ENCODE measurements around the gene SDK1.

DNA sequence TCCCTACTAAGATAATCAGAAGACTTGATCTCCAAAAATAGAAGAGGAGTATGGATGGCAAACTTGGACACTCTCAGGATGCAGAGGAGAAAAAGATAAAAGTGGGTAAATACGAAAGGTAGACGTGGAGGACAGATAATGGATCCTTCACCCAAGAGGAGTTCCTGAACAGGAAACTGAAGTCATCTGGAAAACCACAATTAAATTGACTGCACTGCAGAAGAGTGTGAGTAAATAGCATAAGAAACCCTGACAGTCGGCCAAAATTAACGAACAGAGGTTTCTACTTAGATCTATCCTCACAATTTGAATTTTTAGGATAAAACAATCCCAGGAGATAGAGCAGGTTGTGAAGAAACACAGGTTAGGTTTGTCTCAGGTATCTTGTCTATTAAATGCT lies 70.5 kb downstream of the SDK1 start:
- TF ChIP-seq POLR2A (IDR thresholded peaks at IDR 0.05; ENCODE audit: control extremely low read depth in 1 of 2, low read depth in 2 of 2, low read length in 2 of 2) (no peak), EZH2 (IDR thresholded peaks at IDR 0.05; ENCODE audit: low read depth, low read length, severe bottlenecking) (no peak), ZNF274 (IDR thresholded peaks at IDR 0.05; ENCODE audit: borderline replicate concordance, extremely low read depth, low read length) (no peak), POLR2AphosphoS5 (IDR thresholded peaks at IDR 0.05; ENCODE audit: low read depth, low read length) (no peak), FOSL1 (IDR thresholded peaks at IDR 0.05; ENCODE audit: insufficient read depth, low read depth, low read length) (no peak), CEBPB (IDR thresholded peaks at IDR 0.05; ENCODE audit: low read depth, low read length) (no peak), TBP (IDR thresholded peaks at IDR 0.05; ENCODE audit: low read depth, low read length) (no peak), RNF2 (IDR thresholded peaks at IDR 0.05; ENCODE audit: borderline replicate concordance, low read depth, low read length, missing control alignments, poor library complexity, severe bottlenecking) (no peak), CBX8 (IDR thresholded peaks at IDR 0.05; ENCODE audit: borderline replicate concordance, low read depth, low read length) (no peak), YY1 (IDR thresholded peaks at IDR 0.05; ENCODE audit: low read depth, low read length) (no peak), EP300 (IDR thresholded peaks at IDR 0.05; ENCODE audit: borderline replicate concordance in 1 of 2, low read depth in 2 of 2, low read length in 2 of 2) (no peak)
- TF ChIP-seq, protein P1, sequence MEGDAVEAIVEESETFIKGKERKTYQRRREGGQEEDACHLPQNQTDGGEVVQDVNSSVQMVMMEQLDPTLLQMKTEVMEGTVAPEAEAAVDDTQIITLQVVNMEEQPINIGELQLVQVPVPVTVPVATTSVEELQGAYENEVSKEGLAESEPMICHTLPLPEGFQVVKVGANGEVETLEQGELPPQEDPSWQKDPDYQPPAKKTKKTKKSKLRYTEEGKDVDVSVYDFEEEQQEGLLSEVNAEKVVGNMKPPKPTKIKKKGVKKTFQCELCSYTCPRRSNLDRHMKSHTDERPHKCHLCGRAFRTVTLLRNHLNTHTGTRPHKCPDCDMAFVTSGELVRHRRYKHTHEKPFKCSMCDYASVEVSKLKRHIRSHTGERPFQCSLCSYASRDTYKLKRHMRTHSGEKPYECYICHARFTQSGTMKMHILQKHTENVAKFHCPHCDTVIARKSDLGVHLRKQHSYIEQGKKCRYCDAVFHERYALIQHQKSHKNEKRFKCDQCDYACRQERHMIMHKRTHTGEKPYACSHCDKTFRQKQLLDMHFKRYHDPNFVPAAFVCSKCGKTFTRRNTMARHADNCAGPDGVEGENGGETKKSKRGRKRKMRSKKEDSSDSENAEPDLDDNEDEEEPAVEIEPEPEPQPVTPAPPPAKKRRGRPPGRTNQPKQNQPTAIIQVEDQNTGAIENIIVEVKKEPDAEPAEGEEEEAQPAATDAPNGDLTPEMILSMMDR (IDR thresholded peaks at IDR 0.05; ENCODE audit: control extremely low read depth in 1 of 3, insufficient read depth in 1 of 3, low read depth in 1 of 3, low read length in 3 of 3), result no peak
- TF ChIP-seq, protein P2, sequence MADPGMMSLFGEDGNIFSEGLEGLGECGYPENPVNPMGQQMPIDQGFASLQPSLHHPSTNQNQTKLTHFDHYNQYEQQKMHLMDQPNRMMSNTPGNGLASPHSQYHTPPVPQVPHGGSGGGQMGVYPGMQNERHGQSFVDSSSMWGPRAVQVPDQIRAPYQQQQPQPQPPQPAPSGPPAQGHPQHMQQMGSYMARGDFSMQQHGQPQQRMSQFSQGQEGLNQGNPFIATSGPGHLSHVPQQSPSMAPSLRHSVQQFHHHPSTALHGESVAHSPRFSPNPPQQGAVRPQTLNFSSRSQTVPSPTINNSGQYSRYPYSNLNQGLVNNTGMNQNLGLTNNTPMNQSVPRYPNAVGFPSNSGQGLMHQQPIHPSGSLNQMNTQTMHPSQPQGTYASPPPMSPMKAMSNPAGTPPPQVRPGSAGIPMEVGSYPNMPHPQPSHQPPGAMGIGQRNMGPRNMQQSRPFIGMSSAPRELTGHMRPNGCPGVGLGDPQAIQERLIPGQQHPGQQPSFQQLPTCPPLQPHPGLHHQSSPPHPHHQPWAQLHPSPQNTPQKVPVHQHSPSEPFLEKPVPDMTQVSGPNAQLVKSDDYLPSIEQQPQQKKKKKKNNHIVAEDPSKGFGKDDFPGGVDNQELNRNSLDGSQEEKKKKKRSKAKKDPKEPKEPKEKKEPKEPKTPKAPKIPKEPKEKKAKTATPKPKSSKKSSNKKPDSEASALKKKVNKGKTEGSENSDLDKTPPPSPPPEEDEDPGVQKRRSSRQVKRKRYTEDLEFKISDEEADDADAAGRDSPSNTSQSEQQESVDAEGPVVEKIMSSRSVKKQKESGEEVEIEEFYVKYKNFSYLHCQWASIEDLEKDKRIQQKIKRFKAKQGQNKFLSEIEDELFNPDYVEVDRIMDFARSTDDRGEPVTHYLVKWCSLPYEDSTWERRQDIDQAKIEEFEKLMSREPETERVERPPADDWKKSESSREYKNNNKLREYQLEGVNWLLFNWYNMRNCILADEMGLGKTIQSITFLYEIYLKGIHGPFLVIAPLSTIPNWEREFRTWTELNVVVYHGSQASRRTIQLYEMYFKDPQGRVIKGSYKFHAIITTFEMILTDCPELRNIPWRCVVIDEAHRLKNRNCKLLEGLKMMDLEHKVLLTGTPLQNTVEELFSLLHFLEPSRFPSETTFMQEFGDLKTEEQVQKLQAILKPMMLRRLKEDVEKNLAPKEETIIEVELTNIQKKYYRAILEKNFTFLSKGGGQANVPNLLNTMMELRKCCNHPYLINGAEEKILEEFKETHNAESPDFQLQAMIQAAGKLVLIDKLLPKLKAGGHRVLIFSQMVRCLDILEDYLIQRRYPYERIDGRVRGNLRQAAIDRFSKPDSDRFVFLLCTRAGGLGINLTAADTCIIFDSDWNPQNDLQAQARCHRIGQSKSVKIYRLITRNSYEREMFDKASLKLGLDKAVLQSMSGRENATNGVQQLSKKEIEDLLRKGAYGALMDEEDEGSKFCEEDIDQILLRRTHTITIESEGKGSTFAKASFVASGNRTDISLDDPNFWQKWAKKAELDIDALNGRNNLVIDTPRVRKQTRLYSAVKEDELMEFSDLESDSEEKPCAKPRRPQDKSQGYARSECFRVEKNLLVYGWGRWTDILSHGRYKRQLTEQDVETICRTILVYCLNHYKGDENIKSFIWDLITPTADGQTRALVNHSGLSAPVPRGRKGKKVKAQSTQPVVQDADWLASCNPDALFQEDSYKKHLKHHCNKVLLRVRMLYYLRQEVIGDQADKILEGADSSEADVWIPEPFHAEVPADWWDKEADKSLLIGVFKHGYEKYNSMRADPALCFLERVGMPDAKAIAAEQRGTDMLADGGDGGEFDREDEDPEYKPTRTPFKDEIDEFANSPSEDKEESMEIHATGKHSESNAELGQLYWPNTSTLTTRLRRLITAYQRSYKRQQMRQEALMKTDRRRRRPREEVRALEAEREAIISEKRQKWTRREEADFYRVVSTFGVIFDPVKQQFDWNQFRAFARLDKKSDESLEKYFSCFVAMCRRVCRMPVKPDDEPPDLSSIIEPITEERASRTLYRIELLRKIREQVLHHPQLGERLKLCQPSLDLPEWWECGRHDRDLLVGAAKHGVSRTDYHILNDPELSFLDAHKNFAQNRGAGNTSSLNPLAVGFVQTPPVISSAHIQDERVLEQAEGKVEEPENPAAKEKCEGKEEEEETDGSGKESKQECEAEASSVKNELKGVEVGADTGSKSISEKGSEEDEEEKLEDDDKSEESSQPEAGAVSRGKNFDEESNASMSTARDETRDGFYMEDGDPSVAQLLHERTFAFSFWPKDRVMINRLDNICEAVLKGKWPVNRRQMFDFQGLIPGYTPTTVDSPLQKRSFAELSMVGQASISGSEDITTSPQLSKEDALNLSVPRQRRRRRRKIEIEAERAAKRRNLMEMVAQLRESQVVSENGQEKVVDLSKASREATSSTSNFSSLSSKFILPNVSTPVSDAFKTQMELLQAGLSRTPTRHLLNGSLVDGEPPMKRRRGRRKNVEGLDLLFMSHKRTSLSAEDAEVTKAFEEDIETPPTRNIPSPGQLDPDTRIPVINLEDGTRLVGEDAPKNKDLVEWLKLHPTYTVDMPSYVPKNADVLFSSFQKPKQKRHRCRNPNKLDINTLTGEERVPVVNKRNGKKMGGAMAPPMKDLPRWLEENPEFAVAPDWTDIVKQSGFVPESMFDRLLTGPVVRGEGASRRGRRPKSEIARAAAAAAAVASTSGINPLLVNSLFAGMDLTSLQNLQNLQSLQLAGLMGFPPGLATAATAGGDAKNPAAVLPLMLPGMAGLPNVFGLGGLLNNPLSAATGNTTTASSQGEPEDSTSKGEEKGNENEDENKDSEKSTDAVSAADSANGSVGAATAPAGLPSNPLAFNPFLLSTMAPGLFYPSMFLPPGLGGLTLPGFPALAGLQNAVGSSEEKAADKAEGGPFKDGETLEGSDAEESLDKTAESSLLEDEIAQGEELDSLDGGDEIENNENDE (IDR thresholded peaks at IDR 0.05; ENCODE audit: insufficient replicate concordance, low read length), result no peak
